Colonic mucosa (tissue), 4 donors: ENCODE data around the gene ITPRIPL1. TPM values are rescaled to one million over a fixed set of nuclear protein-coding genes. Genes with fewer than 3 reads are reported as not detected.

ENCODE experiments used
- DNase-seq: peaks from one replicate; pipeline ENCODE4 v3.0.0-alpha.2; 2020
- H3K27ac ChIP-seq: fragments of 200-600 bp; one replicate; pipeline ENCODE4 v1.8.0; 2021
- H3K27me3 ChIP-seq: fragments of 200-600 bp; one replicate; pipeline ENCODE4 v1.8.0; 2021
- H3K36me3 ChIP-seq: fragments of 200-600 bp; one replicate; pipeline ENCODE4 v1.8.0; 2021
- H3K4me1 ChIP-seq: fragments of 200-600 bp; one replicate; pipeline ENCODE4 v1.8.0; 2021; ENCODE audit warnings: mild to moderate bottlenecking
- H3K4me3 ChIP-seq: fragments of 200-600 bp; one replicate; pipeline ENCODE4 v1.8.0; 2021
- H3K9ac ChIP-seq, 2 donors: one replicate each; pipeline ENCODE4 v1.7.0; 2013; ENCODE audit warnings: control low read depth in 2 of 2, low read depth in 2 of 2, low read length in 2 of 2
- H3K9me3 ChIP-seq: fragments of 200-600 bp; one replicate; pipeline ENCODE4 v1.8.0; 2021
- intact Hi-C: fragments of 100-400 bp; cut with DNase I; formaldehyde crosslinking; loops from one replicate; pipeline ENCODE4 v1.14.1; 2022
- total RNA-seq, 2 donors: library from RNA; stranded (reverse); fragmentation: NEBNext Ultra II Directional in 1 of 2; extraction: Animal tissue kit (Norgen Biotek cat#: 25700) in 1 of 2; gene quantifications; one replicate each; pipeline ENCODE4 v1.2.1, GENCODE V29; 2021
- TF ChIP-seq, protein P1 (sequence below): fragments of 200-600 bp; IDR thresholded peaks from one replicate; pipeline ENCODE4 v1.8.0; 2022; ENCODE audit warnings: antibody characterized with exemption, mild to moderate bottlenecking
- donor health status: healthy.
- donor health status: DM: no; HTN: no; CAD: no.
- donor health status: DM: no; HTN: no; CAD: no.

The ITPRIPL1 gene
- total RNA-seq, 2 donors from 2014 or later, result 0.44 to 0.80 TPM

DNA sequence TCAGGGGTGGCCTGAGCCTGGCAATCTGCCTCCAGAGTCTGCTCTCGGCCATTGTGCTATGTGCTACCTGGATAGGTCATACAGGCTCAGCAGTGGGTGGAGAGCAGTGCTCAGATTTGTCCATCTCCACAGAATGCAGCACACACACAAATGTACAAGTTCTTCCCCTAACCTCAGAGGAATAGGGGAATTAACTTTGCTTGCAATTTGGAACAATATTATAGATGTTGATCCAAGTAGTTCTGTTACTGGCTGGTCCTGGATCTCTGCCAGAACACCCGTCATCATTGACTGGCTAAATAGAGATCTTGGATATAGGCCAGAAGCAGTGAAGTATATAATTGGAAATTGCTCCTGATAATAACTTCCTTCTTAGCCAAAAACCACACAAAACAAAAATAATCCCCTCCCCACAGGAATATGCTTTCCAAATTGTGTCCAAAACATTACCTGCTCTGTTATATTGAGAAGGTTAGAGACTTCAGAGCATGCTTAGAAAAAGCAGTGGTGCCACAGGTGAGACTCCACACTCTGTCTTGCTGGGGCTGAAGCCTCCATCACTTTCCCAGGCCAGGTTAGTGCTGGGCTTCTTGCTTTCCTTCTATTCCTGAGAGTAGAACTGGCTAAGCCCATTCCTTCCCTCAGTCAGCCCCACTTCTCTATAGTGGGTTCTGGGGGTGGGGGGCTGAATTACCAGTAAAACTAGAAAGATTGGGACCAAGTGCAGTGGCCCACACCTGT is 49.3 kb downstream of the ITPRIPL1 start:
- Histone ChIP-seq H3K4me1 (no peaks in the 10 kb centered on the region), H3K9ac (no peak overlapping the region), H3K36me3 (no peaks in the 10 kb centered on the region), H3K9me3 (no peaks in the 10 kb centered on the region), H3K27ac (no peak overlapping the region), H3K27me3 (no peaks in the 10 kb centered on the region), H3K4me3 (no peak overlapping the region)
- TF ChIP-seq, protein P1, sequence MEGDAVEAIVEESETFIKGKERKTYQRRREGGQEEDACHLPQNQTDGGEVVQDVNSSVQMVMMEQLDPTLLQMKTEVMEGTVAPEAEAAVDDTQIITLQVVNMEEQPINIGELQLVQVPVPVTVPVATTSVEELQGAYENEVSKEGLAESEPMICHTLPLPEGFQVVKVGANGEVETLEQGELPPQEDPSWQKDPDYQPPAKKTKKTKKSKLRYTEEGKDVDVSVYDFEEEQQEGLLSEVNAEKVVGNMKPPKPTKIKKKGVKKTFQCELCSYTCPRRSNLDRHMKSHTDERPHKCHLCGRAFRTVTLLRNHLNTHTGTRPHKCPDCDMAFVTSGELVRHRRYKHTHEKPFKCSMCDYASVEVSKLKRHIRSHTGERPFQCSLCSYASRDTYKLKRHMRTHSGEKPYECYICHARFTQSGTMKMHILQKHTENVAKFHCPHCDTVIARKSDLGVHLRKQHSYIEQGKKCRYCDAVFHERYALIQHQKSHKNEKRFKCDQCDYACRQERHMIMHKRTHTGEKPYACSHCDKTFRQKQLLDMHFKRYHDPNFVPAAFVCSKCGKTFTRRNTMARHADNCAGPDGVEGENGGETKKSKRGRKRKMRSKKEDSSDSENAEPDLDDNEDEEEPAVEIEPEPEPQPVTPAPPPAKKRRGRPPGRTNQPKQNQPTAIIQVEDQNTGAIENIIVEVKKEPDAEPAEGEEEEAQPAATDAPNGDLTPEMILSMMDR, result no peak
- intact Hi-C loops, result no loop called here
- no peak for DNase-seq

Other genes starting within 250 kb of the ITPRIPL1 start
- under 1 TPM; 0.54 to 0.90 TPM for gene ADRA2B, start 208.7 kb upstream of the ITPRIPL1 start, total RNA-seq
- gene ASTL, start 186.8 kb upstream of the ITPRIPL1 start, total RNA-seq, result under 1 TPM in 1 of 2 donors, not detected in 1; 0.82 TPM
- 1 to 10 TPM; 1.6 to 5.1 TPM for gene DUSP2, start 179.9 kb upstream of the ITPRIPL1 start, total RNA-seq
- gene STARD7, start 116.5 kb upstream of the ITPRIPL1 start, total RNA-seq, result 100 to 1,000 TPM; 102 to 179 TPM
- 10 to 100 TPM; 61.9 to 81.1 TPM for gene TMEM127, start 59.3 kb upstream of the ITPRIPL1 start, total RNA-seq
- gene CIAO1, start 59.1 kb upstream of the ITPRIPL1 start, total RNA-seq, result 10 to 100 TPM; 56.0 to 75.5 TPM
- gene SNRNP200, start 19.8 kb upstream of the ITPRIPL1 start, total RNA-seq, result 100 to 1,000 TPM in 1 of 2 donors, 10 to 100 TPM in 1; 90.4 to 127 TPM
- 10 to 100 TPM in 1 of 2 donors, 1 to 10 TPM in 1; 9.1 to 40.2 TPM for gene NCAPH, start 10.4 kb downstream of the ITPRIPL1 start, total RNA-seq
- 1 to 10 TPM; 2.5 to 2.6 TPM for gene NEURL3, start 180.0 kb downstream of the ITPRIPL1 start, total RNA-seq
- 10 to 100 TPM in 1 of 2 donors, 1 to 10 TPM in 1; 6.9 to 16.4 TPM for gene ARID5A, start 211.4 kb downstream of the ITPRIPL1 start, total RNA-seq